ENCODE measurements around the gene CYTH1.

CYTH1 gene

DNA sequence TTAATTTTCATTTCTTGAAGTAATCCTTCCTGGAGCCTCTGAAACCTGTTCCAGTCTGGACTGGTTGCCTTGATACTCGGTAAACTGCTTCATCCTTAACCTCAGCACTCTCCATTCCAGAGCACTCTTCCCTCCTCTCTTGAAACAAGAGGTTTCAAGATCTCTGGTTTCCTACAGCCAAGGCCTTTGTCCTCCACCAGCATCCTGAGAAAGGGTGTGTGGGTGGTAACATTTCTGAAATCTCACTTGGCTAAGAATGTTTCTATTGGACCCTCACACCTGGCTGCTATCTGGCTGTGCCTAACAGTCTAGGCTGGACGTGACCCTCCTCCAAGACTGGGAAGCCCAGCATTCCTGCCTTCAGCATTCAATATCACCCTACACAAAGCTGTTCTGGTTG lies 99.7 kb downstream of the CYTH1 start:
- Histone ChIP-seq H3K4me3 (ENCODE audit: low read depth, low read length) (no peak overlapping the region), H3K27me3 (ENCODE audit: control insufficient read depth, insufficient read depth, low read length) (no peaks in the 10 kb centered on the region), H2AFZ (no peak overlapping the region), H3K4me2 (ENCODE audit: low read length) (no peak overlapping the region), H3K27ac (no peak overlapping the region), H3K36me3 (ENCODE audit: control insufficient read depth, insufficient read depth, low read length) (no peaks in the 10 kb centered on the region), H3K9me3 (ENCODE audit: control insufficient read depth, low read length) (no peaks in the 10 kb centered on the region), H3K9ac (no peak overlapping the region), H3K4me1 (no peaks in the 10 kb centered on the region), H3K79me2 (no peaks in the 10 kb centered on the region)
- TF ChIP-seq, protein P1, sequence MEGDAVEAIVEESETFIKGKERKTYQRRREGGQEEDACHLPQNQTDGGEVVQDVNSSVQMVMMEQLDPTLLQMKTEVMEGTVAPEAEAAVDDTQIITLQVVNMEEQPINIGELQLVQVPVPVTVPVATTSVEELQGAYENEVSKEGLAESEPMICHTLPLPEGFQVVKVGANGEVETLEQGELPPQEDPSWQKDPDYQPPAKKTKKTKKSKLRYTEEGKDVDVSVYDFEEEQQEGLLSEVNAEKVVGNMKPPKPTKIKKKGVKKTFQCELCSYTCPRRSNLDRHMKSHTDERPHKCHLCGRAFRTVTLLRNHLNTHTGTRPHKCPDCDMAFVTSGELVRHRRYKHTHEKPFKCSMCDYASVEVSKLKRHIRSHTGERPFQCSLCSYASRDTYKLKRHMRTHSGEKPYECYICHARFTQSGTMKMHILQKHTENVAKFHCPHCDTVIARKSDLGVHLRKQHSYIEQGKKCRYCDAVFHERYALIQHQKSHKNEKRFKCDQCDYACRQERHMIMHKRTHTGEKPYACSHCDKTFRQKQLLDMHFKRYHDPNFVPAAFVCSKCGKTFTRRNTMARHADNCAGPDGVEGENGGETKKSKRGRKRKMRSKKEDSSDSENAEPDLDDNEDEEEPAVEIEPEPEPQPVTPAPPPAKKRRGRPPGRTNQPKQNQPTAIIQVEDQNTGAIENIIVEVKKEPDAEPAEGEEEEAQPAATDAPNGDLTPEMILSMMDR (IDR thresholded peaks at IDR 0.05): no peak

DNA sequence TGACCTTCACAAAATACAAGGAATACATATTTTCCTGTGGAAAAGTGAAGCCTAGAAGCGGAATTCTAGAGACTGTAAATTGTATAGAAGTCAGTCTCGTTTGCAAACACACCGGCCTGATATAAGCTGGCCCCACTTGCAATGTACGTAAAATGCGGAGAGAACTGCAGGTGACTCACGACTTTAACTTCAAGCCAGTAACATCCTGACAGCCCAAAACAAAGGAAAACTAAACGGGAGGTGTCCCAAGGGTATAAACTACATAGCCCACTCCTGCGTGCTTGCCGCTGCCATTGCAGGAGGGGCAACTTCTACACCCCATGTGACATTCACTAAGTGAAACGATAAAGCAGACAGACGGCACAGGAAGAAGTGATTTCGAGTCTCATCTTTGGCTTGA lies 101.6 kb downstream of the CYTH1 start:
- H3K79me2 ChIP-seq: no peaks in the 10 kb centered on the region
- no peaks in the 10 kb centered on the region for H3K4me1 ChIP-seq
- TF ChIP-seq, protein P1 (IDR thresholded peaks at IDR 0.05): no peak
- no peaks in the 10 kb centered on the region for H3K9me3 ChIP-seq (ENCODE audit: control insufficient read depth, low read length)
- H3K36me3 ChIP-seq (ENCODE audit: control insufficient read depth, insufficient read depth, low read length): no peaks in the 10 kb centered on the region
- H3K4me3 ChIP-seq (ENCODE audit: low read depth, low read length): no peak overlapping the region
- no peak overlapping the region for H3K27ac ChIP-seq
- no peak overlapping the region for H3K9ac ChIP-seq
- no peaks in the 10 kb centered on the region for H3K27me3 ChIP-seq (ENCODE audit: control insufficient read depth, insufficient read depth, low read length)
- no peak overlapping the region for H3K4me2 ChIP-seq (ENCODE audit: low read length)
- no peak overlapping the region for H2AFZ ChIP-seq

DNA sequence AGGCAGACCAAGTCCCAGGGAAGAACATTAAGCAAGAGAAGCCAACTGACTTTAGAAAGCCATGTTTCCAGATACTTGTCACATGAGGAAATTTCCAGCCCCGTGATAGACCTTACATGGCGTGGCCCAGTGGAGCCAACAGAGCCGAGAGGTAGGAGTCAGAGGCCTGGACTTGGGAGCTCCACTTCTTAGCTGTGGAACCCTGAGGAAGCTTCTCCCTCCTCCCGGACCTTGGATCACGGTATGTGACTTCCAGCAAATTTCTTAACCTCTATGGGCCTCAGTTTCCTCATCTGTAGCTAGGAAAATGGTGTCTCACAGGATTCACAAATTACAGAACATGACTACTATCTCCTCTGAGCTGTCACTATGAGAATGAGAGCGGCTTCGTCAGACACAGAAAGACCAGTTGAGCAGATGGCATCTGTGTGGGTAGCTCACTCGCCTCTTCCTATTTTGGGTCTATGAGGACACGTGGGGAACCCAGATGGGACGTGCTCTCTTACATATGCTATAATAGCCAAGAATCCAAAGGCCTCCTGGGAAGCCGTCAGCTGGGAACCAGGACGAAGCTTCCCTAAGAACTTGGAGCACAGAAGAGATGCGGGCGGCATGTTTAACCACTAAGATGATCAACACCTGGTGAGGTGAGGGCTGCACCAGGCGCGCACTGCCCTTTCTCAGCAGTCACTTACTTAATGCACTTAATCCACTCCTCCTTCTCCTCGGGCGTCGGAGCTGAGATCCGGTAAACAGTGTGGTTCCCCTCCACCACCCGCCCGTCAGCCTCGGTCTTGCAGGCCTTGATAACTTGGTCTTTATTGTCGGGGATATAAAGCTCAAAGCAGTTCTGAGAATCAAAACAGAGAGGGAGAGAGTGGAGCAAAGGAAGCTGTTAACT lies 102.3 kb downstream of the CYTH1 start:
- H3K27ac ChIP-seq: no peak overlapping the region
- no peak overlapping the region for H2AFZ ChIP-seq
- TF ChIP-seq, protein P1 (IDR thresholded peaks at IDR 0.05): no peak
- H3K27me3 ChIP-seq (ENCODE audit: control insufficient read depth, insufficient read depth, low read length): no peaks in the 10 kb centered on the region
- H3K9me3 ChIP-seq (ENCODE audit: control insufficient read depth, low read length): no peaks in the 10 kb centered on the region
- H3K4me2 ChIP-seq (ENCODE audit: low read length): no peak overlapping the region
- no peak overlapping the region for H3K4me3 ChIP-seq (ENCODE audit: low read depth, low read length)
- no peaks in the 10 kb centered on the region for H3K36me3 ChIP-seq (ENCODE audit: control insufficient read depth, insufficient read depth, low read length)
- H3K9ac ChIP-seq: no peak overlapping the region
- no peaks in the 10 kb centered on the region for H3K4me1 ChIP-seq
- H3K79me2 ChIP-seq: no peaks in the 10 kb centered on the region

DNA sequence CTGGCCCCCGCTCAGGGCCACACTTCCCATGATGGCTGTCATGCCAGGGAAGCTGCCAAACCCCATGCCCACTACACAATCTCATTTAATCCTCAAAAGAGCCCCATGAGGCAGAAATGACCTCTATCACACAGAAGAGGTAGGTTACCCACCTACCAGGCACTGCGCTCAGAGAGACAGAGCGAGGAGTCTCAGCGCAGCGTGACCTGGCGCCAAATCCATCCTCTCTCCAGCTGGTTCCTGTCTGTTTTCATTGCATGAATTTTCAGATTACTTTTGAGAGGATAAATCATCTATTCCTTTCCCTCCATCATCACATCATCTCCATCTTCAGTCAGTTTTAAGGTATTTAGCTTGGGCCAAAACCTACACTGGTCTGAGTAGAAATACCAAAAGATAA lies 103.4 kb downstream of the CYTH1 start:
- Histone ChIP-seq H3K36me3 (ENCODE audit: control insufficient read depth, insufficient read depth, low read length) (no peaks in the 10 kb centered on the region), H3K4me1 (no peaks in the 10 kb centered on the region), H3K4me2 (ENCODE audit: low read length) (no peak overlapping the region), H3K27me3 (ENCODE audit: control insufficient read depth, insufficient read depth, low read length) (no peaks in the 10 kb centered on the region), H3K4me3 (ENCODE audit: low read depth, low read length) (no peak overlapping the region), H3K9me3 (ENCODE audit: control insufficient read depth, low read length) (no peaks in the 10 kb centered on the region), H3K79me2 (no peaks in the 10 kb centered on the region), H2AFZ (no peak overlapping the region), H3K27ac (no peak overlapping the region), H3K9ac (no peak overlapping the region)
- TF ChIP-seq, protein P1 (IDR thresholded peaks at IDR 0.05): no peak

DNA sequence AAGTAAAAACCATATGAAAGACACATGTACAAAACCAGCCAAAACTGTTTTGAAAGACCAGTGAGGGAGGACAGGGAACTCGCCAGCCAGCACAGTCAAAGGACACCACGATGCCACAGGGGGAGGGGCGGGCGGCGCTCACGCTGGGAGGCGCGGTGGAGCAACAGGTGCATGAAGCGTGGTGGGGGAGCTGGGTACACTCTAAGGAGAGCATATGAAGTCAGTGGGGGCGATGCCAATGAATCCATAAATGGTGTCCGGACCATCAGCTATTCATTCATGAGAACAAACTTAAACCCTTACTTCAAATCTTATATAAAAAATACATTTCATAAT lies 103.9 kb downstream of the CYTH1 start:
- no peaks in the 10 kb centered on the region for H3K9me3 ChIP-seq (ENCODE audit: control insufficient read depth, low read length)
- no peaks in the 10 kb centered on the region for H3K36me3 ChIP-seq (ENCODE audit: control insufficient read depth, insufficient read depth, low read length)
- no peak overlapping the region for H3K27ac ChIP-seq
- H3K4me3 ChIP-seq (ENCODE audit: low read depth, low read length): no peak overlapping the region
- H2AFZ ChIP-seq: no peak overlapping the region
- no peaks in the 10 kb centered on the region for H3K27me3 ChIP-seq (ENCODE audit: control insufficient read depth, insufficient read depth, low read length)
- TF ChIP-seq, protein P1 (IDR thresholded peaks at IDR 0.05): no peak
- H3K4me1 ChIP-seq: no peaks in the 10 kb centered on the region
- H3K79me2 ChIP-seq: no peaks in the 10 kb centered on the region
- no peak overlapping the region for H3K9ac ChIP-seq
- no peak overlapping the region for H3K4me2 ChIP-seq (ENCODE audit: low read length)

All from parathyroid adenoma (tissue), 2 donors.